Suprapubic skin (tissue), 4 donors: Measurements from ENCODE around the gene CD1E. TPM values are rescaled to one million over a fixed set of nuclear protein-coding genes. Genes with fewer than 3 reads are reported as not detected.
"Not testable (repeated sequence)": the region's sequence is repeated elsewhere in the genome, so short reads cannot be mapped to it uniquely, and the experiment has no call there.

Experiments
- DNase-seq, 2 donors: peaks; one replicate each; pipeline ENCODE4 v3.0.0-alpha.2; 2019; ENCODE audit warnings: low spot score in 2 of 2
- H3K27ac ChIP-seq: fragments of 200-600 bp; sonication (generic); one replicate; pipeline ENCODE4 v1.5.1; 2019
- H3K27me3 ChIP-seq: fragments of 200-600 bp; sonication (generic); one replicate; pipeline ENCODE4 v1.5.1; 2019
- H3K36me3 ChIP-seq: fragments of 200-600 bp; sonication (generic); one replicate; pipeline ENCODE4 v1.5.1; 2019
- H3K4me1 ChIP-seq: fragments of 200-600 bp; sonication (generic); one replicate; pipeline ENCODE4 v1.5.1; 2019
- H3K4me3 ChIP-seq: fragments of 200-600 bp; sonication (generic); one replicate; pipeline ENCODE4 v1.5.1; 2019; ENCODE audit warnings: mild to moderate bottlenecking
- H3K9me3 ChIP-seq: fragments of 200-600 bp; sonication (generic); one replicate; pipeline ENCODE4 v1.5.1; 2019
- EP300 ChIP-seq: sonication (generic); formaldehyde crosslinking; IDR thresholded peaks from one replicate; pipeline ENCODE4 v1.6.1; 2017; ENCODE audit warnings: antibody characterized with exemption
- POLR2A ChIP-seq, 2 donors: fragments of 450-650 bp; IDR thresholded peaks; one replicate each; pipeline ENCODE4 v1.6.1; 2017; ENCODE audit warnings: antibody characterized with exemption in 2 of 2, mild to moderate bottlenecking in 2 of 2, moderate library complexity in 2 of 2
- POLR2AphosphoS5 ChIP-seq, 3 donors: sonication (generic); formaldehyde crosslinking; IDR thresholded peaks; one replicate each; pipeline ENCODE4 v1.6.1; 2017; ENCODE audit warnings: antibody characterized with exemption in 3 of 3
- WGBS: methylation state at CpG from one replicate; pipeline ENCODE4 v1.1.5; 2018; 5-methylcytosine and 5-hydroxymethylcytosine counted together
- total RNA-seq, 4 donors: library from RNA; depleted of rRNA; stranded (reverse); fragments of >200 nt; gene quantifications; one replicate each; pipeline ENCODE4 v1.1.0, GENCODE V29; 2016
- TF ChIP-seq, protein P1 (sequence below), 2 donors: fragments of 200-600 bp in 1 of 2; fragments of 450-650 bp in 1 of 2; sonication (generic) in 1 of 2; IDR thresholded peaks; one replicate each; pipeline ENCODE4 v1.5.1; 2016 to 2019; ENCODE audit warnings: antibody characterized with exemption in 2 of 2, mild to moderate bottlenecking in 1 of 2, moderate library complexity in 1 of 2

Gene CD1E
- total RNA-seq, 4 donors from 2014 or later: 4.9 to 10.5 (median 9.4) TPM

DNA sequence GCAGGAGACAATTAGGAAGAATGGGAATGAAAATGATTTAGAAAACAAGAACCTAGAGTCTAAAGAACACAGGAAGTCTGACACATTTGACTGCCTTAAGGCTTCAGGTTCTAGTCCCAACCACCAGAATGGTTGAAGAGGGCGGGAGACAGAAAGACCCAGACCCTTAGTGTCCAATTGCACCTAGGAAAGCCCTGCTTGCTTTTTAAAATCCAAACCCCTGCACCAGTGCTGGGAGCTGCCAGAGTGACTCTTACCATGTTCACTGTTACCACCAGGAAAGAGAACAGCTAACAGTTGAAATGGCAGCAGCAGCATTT is 22.6 kb upstream of the CD1E start:
- H3K4me1 ChIP-seq: no peaks in the 10 kb centered on the region
- no peaks in the 10 kb centered on the region for H3K27me3 ChIP-seq
- no peak for TF ChIP-seq EP300
- TF ChIP-seq, protein P1, sequence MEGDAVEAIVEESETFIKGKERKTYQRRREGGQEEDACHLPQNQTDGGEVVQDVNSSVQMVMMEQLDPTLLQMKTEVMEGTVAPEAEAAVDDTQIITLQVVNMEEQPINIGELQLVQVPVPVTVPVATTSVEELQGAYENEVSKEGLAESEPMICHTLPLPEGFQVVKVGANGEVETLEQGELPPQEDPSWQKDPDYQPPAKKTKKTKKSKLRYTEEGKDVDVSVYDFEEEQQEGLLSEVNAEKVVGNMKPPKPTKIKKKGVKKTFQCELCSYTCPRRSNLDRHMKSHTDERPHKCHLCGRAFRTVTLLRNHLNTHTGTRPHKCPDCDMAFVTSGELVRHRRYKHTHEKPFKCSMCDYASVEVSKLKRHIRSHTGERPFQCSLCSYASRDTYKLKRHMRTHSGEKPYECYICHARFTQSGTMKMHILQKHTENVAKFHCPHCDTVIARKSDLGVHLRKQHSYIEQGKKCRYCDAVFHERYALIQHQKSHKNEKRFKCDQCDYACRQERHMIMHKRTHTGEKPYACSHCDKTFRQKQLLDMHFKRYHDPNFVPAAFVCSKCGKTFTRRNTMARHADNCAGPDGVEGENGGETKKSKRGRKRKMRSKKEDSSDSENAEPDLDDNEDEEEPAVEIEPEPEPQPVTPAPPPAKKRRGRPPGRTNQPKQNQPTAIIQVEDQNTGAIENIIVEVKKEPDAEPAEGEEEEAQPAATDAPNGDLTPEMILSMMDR (IDR thresholded peaks at IDR 0.05): no peak
- H3K36me3 ChIP-seq: no peaks in the 10 kb centered on the region
- H3K27ac ChIP-seq: no peak overlapping the region
- 95% methylated on average over 1 of the region's 1 CpG for WGBS
- no peaks in the 10 kb centered on the region for H3K9me3 ChIP-seq
- no peak overlapping the region for H3K4me3 ChIP-seq
- no peak for DNase-seq

DNA sequence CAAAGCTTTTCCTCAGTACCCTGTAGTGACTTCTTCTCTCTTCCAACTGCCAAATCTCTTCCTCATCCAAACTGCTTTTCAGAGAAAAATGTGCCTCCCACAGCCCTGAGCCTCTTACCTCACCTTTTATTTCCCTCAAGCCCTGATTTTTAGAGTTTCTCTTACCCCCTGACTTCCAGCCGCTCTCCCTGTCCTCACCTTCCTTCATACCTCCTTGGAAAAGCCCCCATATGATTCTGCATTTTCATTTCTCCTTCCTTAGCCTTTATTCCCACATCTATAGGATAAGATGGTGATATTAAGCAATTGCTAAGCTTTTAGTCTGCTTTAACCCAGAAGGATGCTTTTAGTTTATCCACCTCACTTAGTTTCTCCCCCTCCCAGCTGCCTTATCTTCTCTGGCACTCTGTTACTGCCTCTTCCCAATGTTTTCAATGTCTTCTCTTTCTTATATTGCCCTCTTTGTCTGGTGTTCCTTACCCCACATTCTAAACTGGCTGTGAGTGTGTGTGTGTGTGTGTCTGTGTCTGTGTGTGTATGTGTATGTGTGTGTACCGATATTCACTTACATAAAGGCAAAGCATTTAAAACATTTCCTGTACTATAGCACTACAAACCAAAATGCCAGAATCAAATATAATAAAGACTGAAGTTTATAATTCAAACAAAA is 22.1 kb upstream of the CD1E start, which contains the start of gene CD1B:
CD1B (minus strand) TSS at position 51 of the 670 bp plus-strand sequence. CDS start 108 bp downstream, outside the sequence.
- WGBS: 83% methylated on average over 2 of the region's 2 CpGs
- Histone ChIP-seq H3K4me3 (no peak within 1 kb of the TSS), H3K27me3 (no peaks in the 10 kb centered on the region), H3K4me1 (no peaks in the 10 kb centered on the region), H3K9me3 (no peaks in the 10 kb centered on the region), H3K36me3 (no peaks in the 10 kb centered on the region), H3K27ac (no peak within 1 kb of the TSS)
- DNase-seq: no peak
- TF ChIP-seq, protein P1 (IDR thresholded peaks at IDR 0.05): no peak
- no peak for TF ChIP-seq EP300
- no peak for TF ChIP-seq POLR2A (IDR thresholded peaks at IDR 0.05)
- TF ChIP-seq POLR2AphosphoS5 (IDR thresholded peaks at IDR 0.05): no peak

DNA sequence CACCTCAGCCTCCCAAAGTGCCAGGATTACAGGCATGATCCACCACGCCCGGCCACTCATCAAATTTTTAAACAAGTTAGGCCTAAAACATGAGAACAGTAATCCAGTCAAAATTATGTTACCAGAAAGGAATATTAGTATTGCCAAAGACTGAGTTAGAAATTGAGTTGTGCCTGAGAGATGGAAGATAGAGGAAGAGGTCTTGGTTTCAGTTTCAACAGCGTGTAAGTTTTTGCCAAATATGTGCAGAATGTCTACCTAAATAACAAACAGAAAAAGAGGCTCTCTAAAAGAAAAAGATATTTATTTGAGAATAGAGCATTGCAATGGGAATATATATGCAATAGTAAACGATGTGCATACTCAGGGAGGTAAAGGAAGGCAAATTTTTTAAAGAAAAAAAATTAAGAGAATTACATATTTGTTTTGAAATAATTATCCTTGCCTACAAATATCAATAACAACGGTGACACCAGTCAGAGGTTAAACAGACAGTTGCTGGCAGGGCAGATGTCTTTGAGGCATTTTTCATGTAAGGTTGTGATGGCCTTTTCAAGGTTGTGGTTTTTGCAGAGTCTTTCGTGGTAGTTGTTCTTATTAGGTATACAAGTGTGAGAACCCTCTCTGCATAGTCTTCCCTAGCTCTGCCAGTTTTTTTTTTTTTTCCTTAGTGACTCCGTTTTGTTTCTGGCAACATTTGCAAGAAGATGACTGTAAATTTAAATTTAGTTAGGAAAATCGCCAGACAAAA is 20.1 kb upstream of the CD1E start:
- DNase-seq: no peak
- no peak overlapping the region for H3K4me3 ChIP-seq
- 71% methylated on average over 8 of the region's 8 CpGs for whole genome bisulfite sequencing
- H3K27me3 ChIP-seq: no peaks in the 10 kb centered on the region
- H3K9me3 ChIP-seq: no peaks in the 10 kb centered on the region
- no peaks in the 10 kb centered on the region for H3K4me1 ChIP-seq
- H3K36me3 ChIP-seq: no peaks in the 10 kb centered on the region
- no peak overlapping the region for H3K27ac ChIP-seq
- TF ChIP-seq, protein P1 (IDR thresholded peaks at IDR 0.05): no peak
- TF ChIP-seq POLR2AphosphoS5 (IDR thresholded peaks at IDR 0.05) (no peak), POLR2A (IDR thresholded peaks at IDR 0.05) (no peak), EP300 (no peak)

DNA sequence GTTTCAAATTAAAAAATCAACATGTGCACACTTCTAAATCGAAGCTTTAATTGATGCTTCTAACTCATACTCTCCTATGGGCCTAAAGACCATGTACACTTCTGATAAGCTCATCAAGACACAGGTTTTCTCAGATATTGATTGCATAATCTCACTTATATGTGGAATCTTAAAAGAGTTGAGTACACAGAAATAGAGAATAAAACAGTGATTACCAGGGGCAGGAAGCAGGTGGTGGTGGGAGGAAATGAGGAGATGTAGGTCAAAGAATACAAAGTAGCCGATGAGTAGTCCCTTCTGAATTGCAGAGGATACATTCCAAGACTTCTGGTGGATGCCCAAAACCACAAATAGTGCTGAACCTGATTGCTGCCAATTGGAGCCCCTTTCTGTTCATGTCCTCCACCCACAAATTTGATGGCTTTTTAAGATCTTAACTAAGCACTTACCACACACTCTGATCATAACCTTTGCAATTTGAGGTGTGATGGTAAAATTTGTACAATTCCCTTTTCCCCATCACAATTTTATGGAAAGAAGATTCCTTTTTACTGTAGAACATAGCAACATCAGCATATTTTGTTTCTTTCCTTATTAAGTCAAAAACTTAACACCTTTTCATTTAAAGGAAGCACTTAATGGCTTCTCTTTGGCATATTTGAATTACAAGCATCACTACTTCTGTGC is 19.0 kb upstream of the CD1E start:
- Histone ChIP-seq H3K27ac (no peak overlapping the region), H3K36me3 (no peaks in the 10 kb centered on the region), H3K9me3 (peaks cover 2% of the 10 kb centered on the region), H3K4me3 (no peak overlapping the region), H3K4me1 (no peaks in the 10 kb centered on the region), H3K27me3 (no peaks in the 10 kb centered on the region)
- no peak for TF ChIP-seq POLR2AphosphoS5 (IDR thresholded peaks at IDR 0.05)
- no peak for TF ChIP-seq EP300
- TF ChIP-seq, protein P1 (IDR thresholded peaks at IDR 0.05): no peak
- TF ChIP-seq POLR2A (IDR thresholded peaks at IDR 0.05): no peak
- DNase-seq: no peak
- 47% methylated on average over 2 of the region's 2 CpGs for WGBS

DNA sequence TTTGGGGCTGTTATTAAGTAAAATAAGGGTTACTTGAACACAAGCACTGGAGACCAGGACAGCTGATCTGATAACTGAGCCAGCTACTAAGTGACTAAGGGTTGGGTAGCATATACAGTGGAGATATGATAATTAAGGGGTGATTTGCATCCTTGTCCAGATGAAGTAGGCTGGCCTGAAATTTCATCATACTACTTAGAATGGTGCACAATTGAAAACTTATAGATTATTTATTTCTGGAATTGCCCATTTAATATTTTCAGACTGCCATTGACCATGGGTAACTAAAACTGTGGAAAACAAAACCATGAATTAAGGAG is 18.5 kb upstream of the CD1E start:
- Histone ChIP-seq H3K4me1 (no peaks in the 10 kb centered on the region), H3K27me3 (no peaks in the 10 kb centered on the region), H3K27ac (no peak overlapping the region), H3K36me3 (no peaks in the 10 kb centered on the region), H3K4me3 (no peak overlapping the region), H3K9me3 (peaks cover 7% of the 10 kb centered on the region)
- TF ChIP-seq POLR2A (IDR thresholded peaks at IDR 0.05) (no peak), POLR2AphosphoS5 (IDR thresholded peaks at IDR 0.05) (no peak), EP300 (no peak)
- TF ChIP-seq, protein P1 (IDR thresholded peaks at IDR 0.05): no peak
- no peak for DNase-seq

DNA sequence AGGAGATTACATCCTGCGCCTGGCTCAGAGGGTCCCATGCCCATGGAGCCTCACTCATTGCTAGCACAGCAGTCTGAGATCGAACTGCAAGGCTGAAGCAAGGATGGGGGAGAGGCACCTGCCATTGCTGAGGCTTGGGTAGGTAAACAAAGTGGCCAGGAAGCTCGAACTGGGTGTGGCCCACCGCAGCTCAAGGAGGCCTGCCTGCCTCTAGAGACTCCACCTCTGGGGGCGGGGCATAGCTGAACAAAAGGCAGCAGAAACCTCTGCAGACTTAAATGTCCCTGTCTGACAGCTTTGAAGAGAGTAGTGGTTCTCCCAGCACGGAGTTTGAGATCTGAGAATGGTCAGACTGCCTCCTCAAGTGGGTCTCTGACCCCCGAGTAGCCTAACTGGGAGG is 17.3 kb upstream of the CD1E start:
- not testable (repeated sequence) for H3K9me3 ChIP-seq, DNase-seq, H3K36me3 ChIP-seq, H3K27me3 ChIP-seq, H3K27ac ChIP-seq, H3K4me1 ChIP-seq, H3K4me3 ChIP-seq
- WGBS: 54% methylated on average over 5 of the region's 7 CpGs

DNA sequence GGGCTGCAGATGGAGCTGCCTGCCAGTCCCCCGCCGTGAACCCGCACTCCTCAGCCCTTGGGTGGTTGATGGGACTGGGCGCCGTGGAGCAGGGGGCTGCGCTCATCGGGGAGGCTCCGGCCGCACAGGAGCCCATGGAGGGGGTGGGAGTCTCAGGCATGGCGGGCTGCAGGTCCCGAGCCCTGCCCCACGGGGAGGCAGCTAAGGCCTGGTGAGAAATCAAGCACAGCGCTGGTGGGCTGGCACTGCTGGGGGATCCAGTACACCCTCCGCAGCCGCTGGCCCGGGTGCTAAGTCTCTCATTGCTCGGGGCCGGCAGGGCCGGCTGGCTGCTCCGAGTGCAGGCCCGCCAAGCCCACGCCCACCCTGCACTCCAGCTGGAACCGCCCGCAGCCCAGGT is 4.7 kb upstream of the CD1E start:
- H3K36me3 ChIP-seq, DNase-seq, H3K4me1 ChIP-seq, H3K4me3 ChIP-seq, H3K9me3 ChIP-seq, H3K27ac ChIP-seq, H3K27me3 ChIP-seq: not testable (repeated sequence)
- WGBS: no CpG with 5 or more reads among the region's 24 CpGs
